WI38 (cell line): Measurements from ENCODE around the gene L2HGDH.
A peak's percentile ranks its signal among the peaks of the same experiment; 100 is the strongest.

ENCODE experiments used
- H3K4me3 ChIP-seq: 2 replicates; pipeline ENCODE4 v1.5.1; 2011; ENCODE audit warnings: low read depth, mild to moderate bottlenecking, control low read depth, low read length
- TF ChIP-seq, protein P1 (sequence below): IDR thresholded peaks from 2 replicates; pipeline ENCODE4 v1.5.1; 2012; ENCODE audit warnings: low read depth, mild to moderate bottlenecking, control low read depth, low read length

L2HGDH gene

DNA sequence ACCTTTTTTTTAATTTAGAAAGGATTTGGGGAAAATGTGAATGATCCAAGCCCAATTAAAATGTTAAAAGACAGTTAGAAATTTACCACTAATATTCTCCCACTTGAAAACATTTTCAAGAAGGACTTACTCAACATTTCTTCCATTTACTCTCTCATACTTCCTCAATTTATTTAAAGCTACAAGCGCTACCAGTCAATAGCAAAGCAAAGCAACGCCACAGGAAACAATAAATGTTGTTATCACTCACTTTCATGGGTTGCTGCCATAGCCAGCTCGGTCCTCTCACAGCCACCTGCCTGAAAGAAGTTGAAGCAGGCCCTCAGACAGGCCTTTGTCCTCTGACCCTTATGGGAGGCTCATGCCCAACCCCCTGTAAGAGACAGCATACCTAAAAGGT, 74.6 kb downstream of the L2HGDH start:
- H3K4me3 ChIP-seq: no peak overlapping the region
- TF ChIP-seq, protein P1, sequence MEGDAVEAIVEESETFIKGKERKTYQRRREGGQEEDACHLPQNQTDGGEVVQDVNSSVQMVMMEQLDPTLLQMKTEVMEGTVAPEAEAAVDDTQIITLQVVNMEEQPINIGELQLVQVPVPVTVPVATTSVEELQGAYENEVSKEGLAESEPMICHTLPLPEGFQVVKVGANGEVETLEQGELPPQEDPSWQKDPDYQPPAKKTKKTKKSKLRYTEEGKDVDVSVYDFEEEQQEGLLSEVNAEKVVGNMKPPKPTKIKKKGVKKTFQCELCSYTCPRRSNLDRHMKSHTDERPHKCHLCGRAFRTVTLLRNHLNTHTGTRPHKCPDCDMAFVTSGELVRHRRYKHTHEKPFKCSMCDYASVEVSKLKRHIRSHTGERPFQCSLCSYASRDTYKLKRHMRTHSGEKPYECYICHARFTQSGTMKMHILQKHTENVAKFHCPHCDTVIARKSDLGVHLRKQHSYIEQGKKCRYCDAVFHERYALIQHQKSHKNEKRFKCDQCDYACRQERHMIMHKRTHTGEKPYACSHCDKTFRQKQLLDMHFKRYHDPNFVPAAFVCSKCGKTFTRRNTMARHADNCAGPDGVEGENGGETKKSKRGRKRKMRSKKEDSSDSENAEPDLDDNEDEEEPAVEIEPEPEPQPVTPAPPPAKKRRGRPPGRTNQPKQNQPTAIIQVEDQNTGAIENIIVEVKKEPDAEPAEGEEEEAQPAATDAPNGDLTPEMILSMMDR: no peak

DNA sequence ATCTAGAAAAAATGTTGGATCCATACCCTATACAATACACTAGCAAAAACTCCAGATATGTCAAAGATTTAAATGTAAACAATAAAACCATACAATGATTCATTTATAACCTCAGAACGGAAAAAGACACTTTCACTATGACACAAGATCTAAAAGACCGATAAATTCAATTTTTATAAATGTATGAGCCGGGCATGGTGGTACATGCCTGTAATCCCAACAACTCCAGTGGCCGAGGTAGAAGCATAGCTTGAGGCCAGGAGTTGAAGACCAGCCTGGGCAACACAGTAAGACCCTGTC, 78.1 kb downstream of the L2HGDH start:
- TF ChIP-seq, protein P1: no peak

DNA sequence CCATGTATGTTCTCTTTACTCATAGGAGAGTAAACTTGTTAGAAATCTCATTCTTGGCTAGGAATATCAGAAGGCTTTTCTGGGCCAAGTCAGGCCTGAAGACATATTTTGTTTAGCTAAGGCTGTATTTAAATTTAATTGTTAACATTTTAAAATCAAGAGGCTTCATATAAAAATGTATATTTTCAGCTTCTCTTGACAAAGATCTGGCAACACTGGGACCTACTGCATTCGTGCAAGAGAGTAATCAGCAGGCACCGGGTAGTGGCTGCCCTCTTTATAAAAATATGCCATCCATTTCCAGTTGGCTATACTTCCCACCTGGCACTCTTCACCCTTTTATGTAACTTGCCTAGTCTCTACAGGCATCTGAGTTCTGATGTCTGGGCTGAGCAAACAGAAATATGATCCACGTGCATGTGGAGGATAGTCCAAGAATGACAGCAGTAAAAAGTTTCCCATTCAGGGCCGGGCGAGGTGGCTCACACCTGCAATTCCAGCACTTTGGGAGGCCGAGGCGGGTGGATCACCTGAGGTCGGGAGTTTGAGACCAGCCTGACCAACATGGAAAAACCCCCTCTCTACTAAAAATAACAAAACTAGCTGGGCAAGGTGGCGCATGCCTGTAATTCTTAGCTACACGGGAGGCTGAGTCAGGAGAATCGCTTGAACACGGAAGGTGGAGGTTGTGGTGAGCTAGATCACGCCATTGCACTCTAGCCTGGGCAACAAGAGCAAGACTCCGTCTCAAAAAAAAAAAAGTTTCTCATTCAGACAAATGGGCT, 78.7 kb downstream of the L2HGDH start:
- no peak overlapping the region for H3K4me3 ChIP-seq
- TF ChIP-seq, protein P1: no peak

More for the DNA sequence above, 78.1 kb downstream of the L2HGDH start:
- H3K4me3 ChIP-seq: no peak overlapping the region

DNA sequence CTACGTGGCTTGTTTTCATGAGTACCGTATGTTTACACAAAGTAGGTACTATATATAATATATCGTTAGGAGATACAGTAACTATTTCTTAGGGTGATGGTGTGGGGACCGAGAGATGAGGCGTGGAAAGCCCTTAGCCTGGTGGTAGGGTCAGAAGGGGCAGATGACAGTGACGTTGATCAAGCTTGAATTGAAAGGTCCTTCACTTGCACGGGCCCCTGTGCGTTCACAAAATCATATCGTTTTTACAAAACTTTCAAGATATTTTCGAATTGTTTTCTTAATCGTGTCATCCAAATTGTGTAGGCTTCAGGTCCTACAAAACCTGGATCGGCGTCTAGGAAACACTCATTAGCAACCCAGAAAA, 79.8 kb downstream of the L2HGDH start:
- TF ChIP-seq, protein P1: no peak
- H3K4me3 ChIP-seq: peak overlapping the region; percentile 83

DNA sequence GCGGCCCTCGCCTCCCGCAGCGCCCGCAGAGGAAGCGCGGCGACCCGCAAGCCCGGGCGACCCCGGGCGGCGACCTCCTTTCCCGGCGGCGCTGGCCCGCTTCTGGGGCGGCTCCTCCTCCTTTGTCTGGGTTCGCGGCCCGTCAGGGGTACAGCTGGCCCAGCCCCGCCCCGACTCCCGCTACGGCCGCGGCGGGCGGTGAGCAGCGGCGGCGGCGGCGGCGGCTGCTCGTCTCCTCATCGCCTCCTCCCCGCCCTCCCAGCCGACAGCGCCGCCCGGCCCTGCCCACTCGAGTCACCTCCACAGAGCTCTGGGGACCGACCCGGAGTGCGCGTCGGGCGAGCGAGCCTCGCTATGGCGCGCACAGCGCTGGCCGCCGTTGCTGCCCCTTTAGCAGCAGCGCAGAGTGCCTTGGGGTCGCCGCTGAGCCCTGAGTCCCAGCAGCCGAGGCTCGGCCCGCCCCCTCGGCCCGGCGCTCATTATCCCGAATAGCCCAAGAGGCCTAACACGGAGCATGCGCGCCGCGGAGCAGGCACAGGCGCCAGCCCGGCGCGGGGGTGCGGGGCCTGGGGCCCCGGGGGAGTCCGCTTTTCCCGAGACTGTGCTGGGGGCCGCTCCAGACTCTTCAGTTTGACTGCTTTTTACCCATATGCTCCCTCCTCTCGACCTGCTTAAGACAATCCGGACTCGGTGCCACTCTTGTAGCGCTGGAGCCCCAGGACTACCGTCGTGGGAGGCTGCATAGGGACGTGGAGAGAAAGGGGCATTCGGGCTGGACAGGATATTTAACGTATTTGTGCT, 80.4 kb downstream of the L2HGDH start, which contains the start of gene SOS2:
Gene SOS2, minus strand, starts transcription at position 104 of the 801 bp plus-strand sequence. CDS start 295 bp downstream, outside the sequence.
- peak within 1 kb of the TSS; percentile 83 for H3K4me3 ChIP-seq
- TF ChIP-seq, protein P1: no peak

DNA sequence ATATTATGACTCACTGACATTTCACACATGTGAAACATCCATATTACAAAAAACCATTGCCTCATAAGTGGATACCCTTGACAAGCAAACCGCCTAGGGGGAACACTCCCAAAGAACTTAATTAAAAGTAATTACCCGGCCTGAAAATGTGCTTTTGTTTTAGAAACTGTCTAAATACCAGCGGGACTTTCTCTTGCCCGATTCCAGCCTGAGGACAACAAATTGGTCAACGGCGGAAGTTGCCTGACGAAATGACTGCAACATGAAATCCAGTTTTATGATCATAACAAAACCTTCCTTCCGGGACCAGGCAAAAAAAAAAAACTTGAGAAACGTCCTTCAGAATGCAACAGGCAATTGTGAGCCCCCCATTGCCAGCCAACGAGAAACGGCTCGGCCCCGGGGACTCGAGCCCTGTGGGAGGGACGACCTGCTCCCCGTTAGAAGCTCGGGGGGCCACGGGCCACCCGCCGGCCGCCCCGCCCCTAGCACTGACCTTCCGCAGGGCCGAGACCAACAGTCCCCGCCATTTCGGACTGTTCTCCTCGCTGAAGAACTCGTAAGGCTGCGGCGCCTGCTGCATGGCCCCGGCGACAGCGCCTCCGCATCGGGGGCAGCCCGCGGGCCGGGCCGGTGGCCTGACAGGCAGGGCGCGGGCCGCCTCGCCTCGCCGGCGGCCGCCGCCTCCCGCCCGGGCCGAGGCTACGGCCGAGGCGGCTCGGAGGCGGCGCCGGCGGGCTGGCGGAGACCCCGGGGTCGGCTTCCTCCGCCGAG, 81.1 kb downstream of the L2HGDH start:
- TF ChIP-seq, protein P1: no peak
- peak overlapping the region; percentile 83 for H3K4me3 ChIP-seq
